HepG2 (cell line): ENCODE results near the gene TNFSF10. TPM values are rescaled to one million over a fixed set of nuclear protein-coding genes. Genes with fewer than 3 reads are reported as not detected.
A peak's percentile ranks its signal among the peaks of the same experiment; 100 is the strongest.

ENCODE experiments used
- ARHGAP35 ChIP-seq: sonication (generic); formaldehyde crosslinking; IDR thresholded peaks from 2 replicates; pipeline ENCODE4 v1.9.0; 2022; ENCODE audit warnings: mild to moderate bottlenecking, inconsistent platforms, moderate library complexity, missing genetic modification reagents, borderline replicate concordance
- ATF7 ChIP-seq, 2 experiments: fragments of 450-650 bp in 1 of 2; sonication (generic) in 1 of 2; formaldehyde crosslinking in 1 of 2; IDR thresholded peaks; 2 replicates each; pipeline versions ENCODE4 v1.4.0 to v1.6.1; 2016 to 2020; ENCODE audit warnings: antibody characterized with exemption in 1 of 2, mild to moderate bottlenecking in 1 of 2, missing genetic modification reagents in 1 of 2
- BORCS8-MEF2B ChIP-seq: sonication (generic); formaldehyde crosslinking; IDR thresholded peaks from 2 replicates; pipeline ENCODE4 v1.8.0; 2022; ENCODE audit warnings: mild to moderate bottlenecking, missing genetic modification reagents
- CENPT ChIP-seq: sonication (generic); formaldehyde crosslinking; IDR thresholded peaks from 2 replicates; pipeline ENCODE4 v1.8.0; 2022; ENCODE audit warnings: low read depth, mild to moderate bottlenecking, moderate library complexity, missing genetic modification reagents
- FOXA1 ChIP-seq, 2 experiments: fragments of 450-650 bp in 1 of 2; sonication (generic) in 1 of 2; formaldehyde crosslinking in 1 of 2; IDR thresholded peaks; 2 replicates each; pipeline versions ENCODE4 v1.4.0 to v1.6.1; 2016 to 2020; ENCODE audit warnings: missing genetic modification reagents in 1 of 2
- FOXJ3 ChIP-seq: sonication (generic); formaldehyde crosslinking; IDR thresholded peaks from 2 replicates; pipeline ENCODE4 v1.4.0; 2020; ENCODE audit warnings: missing genetic modification reagents, mild to moderate bottlenecking, borderline replicate concordance
- MED13 ChIP-seq: sonication (generic); formaldehyde crosslinking; IDR thresholded peaks from 2 replicates; pipeline ENCODE4 v1.5.0; 2020; ENCODE audit warnings: missing genetic modification reagents
- MEF2D ChIP-seq: sonication (generic); formaldehyde crosslinking; IDR thresholded peaks from 2 replicates; pipeline ENCODE4 v1.5.1; 2020; ENCODE audit warnings: mild to moderate bottlenecking, missing genetic modification reagents
- MEIS2 ChIP-seq: sonication (generic); formaldehyde crosslinking; IDR thresholded peaks from 2 replicates; pipeline ENCODE4 v1.9.0; 2021; ENCODE audit warnings: mild to moderate bottlenecking, missing genetic modification reagents
- MXI1 ChIP-seq: IDR thresholded peaks from 3 replicates; pipeline ENCODE4 v1.6.1; 2012; ENCODE audit warnings: low read depth, low read length, inconsistent platforms, borderline replicate concordance
- NCOR1 ChIP-seq: fragments of 200-600 bp; sonication (generic); IDR thresholded peaks from 2 replicates; pipeline ENCODE4 v1.7.0; 2017; ENCODE audit warnings: antibody characterized with exemption, low read length, borderline replicate concordance
- NR2F2 ChIP-seq: IDR thresholded peaks from 2 replicates; pipeline ENCODE4 v1.6.1; 2012; ENCODE audit warnings: low read depth, inconsistent platforms, borderline replicate concordance
- RARG ChIP-seq: sonication (generic); formaldehyde crosslinking; IDR thresholded peaks from 2 replicates; pipeline ENCODE4 v1.4.0; 2020; ENCODE audit warnings: low read depth, mild to moderate bottlenecking, missing genetic modification reagents
- TRIM24 ChIP-seq: sonication (generic); formaldehyde crosslinking; IDR thresholded peaks from 2 replicates; pipeline ENCODE4 v1.8.0; 2022; ENCODE audit warnings: mild to moderate bottlenecking, missing genetic modification reagents
- ZBED4 ChIP-seq: sonication (generic); formaldehyde crosslinking; IDR thresholded peaks from 2 replicates; pipeline ENCODE4 v1.4.0; 2020; ENCODE audit warnings: missing genetic modification reagents, borderline replicate concordance
- ZNF354B ChIP-seq: sonication (generic); formaldehyde crosslinking; IDR thresholded peaks from 2 replicates; pipeline ENCODE4 v1.8.0; 2022; ENCODE audit warnings: mild to moderate bottlenecking, missing genetic modification reagents
- ZNF557 ChIP-seq: sonication (generic); formaldehyde crosslinking; IDR thresholded peaks from 2 replicates; pipeline ENCODE4 v1.4.0; 2020; ENCODE audit warnings: missing genetic modification reagents
- ZNF652 ChIP-seq: IDR thresholded peaks from 2 replicates; pipeline ENCODE4 v1.6.1; 2016; ENCODE audit warnings: low read depth, borderline replicate concordance
- polyA plus RNA-seq, 8 experiments: library from polyadenylated mRNA; depleted of rRNA in 3 of 8; stranded (reverse) in 7 of 8; unstranded in 1 of 8; fragments of >200 nt; fragmentation: Illumina TruSeq in 4 of 8; extraction: Trizol in 4 of 8; gene quantifications; 2 replicates each; pipeline versions ENCODE4 v1.2.1 to v1.2.3, GENCODE V29; 2011 to 2016; ENCODE audit warnings: low read depth in 4 of 8, missing spikeins in 1 of 8, mixed read lengths in 1 of 8; ENCODE audit not compliant: insufficient read depth in 1 of 8
- total RNA-seq, 5 experiments: library from RNA; depleted of rRNA; stranded (reverse); fragments of >200 nt; fragmentation: Illumina TruSeq; extraction: Trizol; gene quantifications; 2 replicates each; pipeline ENCODE4 v1.2.3, GENCODE V29; 2016; ENCODE audit warnings: low read depth in 1 of 5
- TF ChIP-seq, protein P1 (sequence below): IDR thresholded peaks from 2 replicates; pipeline ENCODE4 v1.6.1; 2016
- TF ChIP-seq, protein P2 (sequence below): sonication (generic); formaldehyde crosslinking; IDR thresholded peaks from 2 replicates; pipeline ENCODE4 v1.4.0; 2020; ENCODE audit warnings: missing genetic modification reagents

The TNFSF10 gene
- total and polyA plus RNA-seq, 2 of the 13 experiments (the other 11 are each of a cell fraction or from before 2014, with no cell fraction given): 8.4 to 9.9 TPM

DNA sequence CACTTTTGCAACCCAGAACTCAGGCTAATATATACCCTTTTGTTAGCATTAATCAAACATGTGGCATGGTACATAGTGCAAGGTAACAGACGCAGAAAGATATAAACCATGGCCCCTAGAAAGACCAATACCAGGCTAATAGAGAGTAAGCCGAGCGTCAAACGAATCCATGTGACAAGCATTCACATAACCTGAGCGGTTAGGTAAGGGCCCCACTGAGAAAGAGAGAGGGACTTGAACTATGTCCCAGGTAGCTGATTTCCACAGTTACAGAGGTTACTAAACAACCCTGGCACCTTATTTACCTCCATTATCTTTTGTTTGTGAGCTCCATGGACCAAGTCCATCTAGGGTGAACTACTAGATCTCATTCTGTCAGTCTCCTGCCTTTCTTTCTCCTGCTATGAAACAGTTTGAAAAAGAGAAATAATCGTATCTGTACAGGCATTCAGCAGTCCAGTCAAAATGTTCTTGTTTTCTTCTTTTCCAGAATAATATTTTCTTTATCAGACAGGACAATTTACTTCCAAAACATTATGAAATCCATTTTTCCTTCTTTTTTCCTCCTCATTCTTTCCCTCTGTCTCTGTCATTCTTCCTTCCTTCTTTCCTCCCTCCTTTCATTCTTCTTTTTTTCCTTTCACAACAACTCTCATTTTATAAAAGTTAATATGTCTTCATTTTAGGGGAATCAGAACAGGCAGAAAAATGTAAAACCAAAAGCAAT is 30.5 kb upstream of the TNFSF10 start (continued):
- TF ChIP-seq, protein P1, sequence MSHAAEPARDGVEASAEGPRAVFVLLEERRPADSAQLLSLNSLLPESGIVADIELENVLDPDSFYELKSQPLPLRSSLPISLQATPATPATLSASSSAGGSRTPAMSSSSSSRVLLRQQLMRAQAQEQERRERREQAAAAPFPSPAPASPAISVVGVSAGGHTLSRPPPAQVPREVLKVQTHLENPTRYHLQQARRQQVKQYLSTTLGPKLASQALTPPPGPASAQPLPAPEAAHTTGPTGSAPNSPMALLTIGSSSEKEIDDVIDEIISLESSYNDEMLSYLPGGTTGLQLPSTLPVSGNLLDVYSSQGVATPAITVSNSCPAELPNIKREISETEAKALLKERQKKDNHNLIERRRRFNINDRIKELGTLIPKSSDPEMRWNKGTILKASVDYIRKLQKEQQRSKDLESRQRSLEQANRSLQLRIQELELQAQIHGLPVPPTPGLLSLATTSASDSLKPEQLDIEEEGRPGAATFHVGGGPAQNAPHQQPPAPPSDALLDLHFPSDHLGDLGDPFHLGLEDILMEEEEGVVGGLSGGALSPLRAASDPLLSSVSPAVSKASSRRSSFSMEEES (CRISPR knock-in tag): peak; percentile 91
- TF ChIP-seq ATF7 (IDR thresholded peaks at IDR 0.05) (no peak), ATF7 (CRISPR knock-in tag; IDR thresholded peaks at IDR 0.05) (no peak), ZBED4 (CRISPR knock-in tag) (0 out of 2 replicates have a peak, but pooled peaks have one; percentile 27), FOXA1 (IDR thresholded peaks at IDR 0.05) (peak; percentile 81), FOXA1 (CRISPR knock-in tag; IDR thresholded peaks at IDR 0.05) (peak; percentile 90), BORCS8-MEF2B (no peak), FOXJ3 (CRISPR knock-in tag) (peak; percentile 89; the same call in 1 of the 2 replicates), MED13 (no peak; the same call in 1 of the 2 replicates), TRIM24 (CRISPR knock-in tag) (0 out of 2 replicates have a peak, but pooled peaks have one; percentile 36), NR2F2 (peak; percentile 51; the same call in 1 of the 2 replicates), CENPT (CRISPR knock-in tag) (no peak), MEIS2 (CRISPR knock-in tag) (peak; percentile 93), ARHGAP35 (CRISPR knock-in tag) (0 out of 2 replicates have a peak, but pooled peaks have one; percentile 43), MEF2D (peak; percentile 94), ZNF557 (CRISPR knock-in tag) (peak; percentile 81; the same call in 1 of the 2 replicates), ZNF652 (CRISPR knock-in tag) (no peak), NCOR1 (peak; percentile 93), MXI1 (0 out of 3 replicates have a peak, but pooled peaks have one; percentile 30), RARG (CRISPR knock-in tag) (no peak), ZNF354B (peak; percentile 63; the same call in 1 of the 2 replicates)
- TF ChIP-seq, protein P2, sequence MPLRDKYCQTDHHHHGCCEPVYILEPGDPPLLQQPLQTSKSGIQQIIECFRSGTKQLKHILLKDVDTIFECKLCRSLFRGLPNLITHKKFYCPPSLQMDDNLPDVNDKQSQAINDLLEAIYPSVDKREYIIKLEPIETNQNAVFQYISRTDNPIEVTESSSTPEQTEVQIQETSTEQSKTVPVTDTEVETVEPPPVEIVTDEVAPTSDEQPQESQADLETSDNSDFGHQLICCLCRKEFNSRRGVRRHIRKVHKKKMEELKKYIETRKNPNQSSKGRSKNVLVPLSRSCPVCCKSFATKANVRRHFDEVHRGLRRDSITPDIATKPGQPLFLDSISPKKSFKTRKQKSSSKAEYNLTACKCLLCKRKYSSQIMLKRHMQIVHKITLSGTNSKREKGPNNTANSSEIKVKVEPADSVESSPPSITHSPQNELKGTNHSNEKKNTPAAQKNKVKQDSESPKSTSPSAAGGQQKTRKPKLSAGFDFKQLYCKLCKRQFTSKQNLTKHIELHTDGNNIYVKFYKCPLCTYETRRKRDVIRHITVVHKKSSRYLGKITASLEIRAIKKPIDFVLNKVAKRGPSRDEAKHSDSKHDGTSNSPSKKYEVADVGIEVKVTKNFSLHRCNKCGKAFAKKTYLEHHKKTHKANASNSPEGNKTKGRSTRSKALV: no peak
